Activated B cell treated with CpG ODN at 0.5 μM for 24 hours (primary cell): ENCODE results near the gene PVR. TPM values are rescaled to one million over a fixed set of nuclear protein-coding genes. Genes with fewer than 3 reads are reported as not detected.

Experiments used
- ATAC-seq: fragments of 200-7000 bp; cut with Tn5 transposase; one replicate; pipeline ENCODE4 v1.10.0; 2021; ENCODE audit warnings: low read depth, mild to moderate bottlenecking, moderate library complexity
- CTCF ChIA-PET: fragments of 350-600 bp; sonication (Branson Sonifier 250); formaldehyde crosslinking; loops from one replicate; lab custom pipeline; 2021; ENCODE audit warnings: antibody characterized with exemption; lab: Charles Lee
- POLR2A ChIA-PET: fragments of 350-600 bp; sonication (Branson Sonifier 250); formaldehyde crosslinking; loops from one replicate; lab custom pipeline; 2021; ENCODE audit warnings: antibody characterized with exemption; lab: Charles Lee
- DNase-seq: peaks from one replicate; pipeline ENCODE4 v3.0.0; 2022
- H3K27ac Mint-ChIP-seq: one replicate; pipeline ENCODE4 v1.8.0; 2020; ENCODE audit warnings: mixed read lengths
- H3K27me3 Mint-ChIP-seq: one replicate; pipeline ENCODE4 v1.8.0; 2021; ENCODE audit warnings: mixed read lengths
- H3K36me3 Mint-ChIP-seq: one replicate; pipeline ENCODE4 v1.8.0; 2021; ENCODE audit warnings: low read depth, mixed read lengths
- H3K4me1 Mint-ChIP-seq: one replicate; pipeline ENCODE4 v1.8.0; 2021; ENCODE audit warnings: mixed read lengths
- H3K4me3 Mint-ChIP-seq: one replicate; pipeline ENCODE4 v1.8.0; 2020; ENCODE audit warnings: mild to moderate bottlenecking, mixed read lengths
- H3K9me3 Mint-ChIP-seq: one replicate; pipeline ENCODE4 v1.8.0; 2020; ENCODE audit warnings: mixed read lengths
- CTCF ChIP-seq: fragments of 200-600 bp; IDR thresholded peaks from one replicate; pipeline ENCODE4 v1.8.0; 2022; ENCODE audit warnings: antibody characterized with exemption, mild to moderate bottlenecking
- intact Hi-C: fragments of 100-400 bp; cut with micrococcal nuclease; formaldehyde crosslinking; loops from one replicate; pipeline ENCODE4 v1.15.1; 2024
- total RNA-seq: library from RNA; stranded (reverse); gene quantifications from 2 replicates; pipeline ENCODE4 v1.2.3, GENCODE V29; 2022

Gene PVR
- total RNA-seq, 1 donor from 2014 or later, result not detected

- ATAC-seq, result no peak
- peaks cover 13% of the 10 kb centered on the region for H3K9me3 Mint-ChIP-seq
- no peak for DNase-seq
- H3K27me3 Mint-ChIP-seq, result peaks cover 10% of the 10 kb centered on the region
- H3K36me3 Mint-ChIP-seq, result peaks cover 2% of the 10 kb centered on the region
- POLR2A ChIA-PET, result interaction anchor here (0.6 kb wide), 1 partner anchor 28 kb away, joined by 5 read pairs; no protein-coding TSS in a partner anchor
- CTCF ChIA-PET, result no interaction called here
- intact Hi-C loops, result no loop called here
- no peak overlapping the region for H3K27ac Mint-ChIP-seq
- H3K4me3 Mint-ChIP-seq, result no peak overlapping the region
- TF ChIP-seq CTCF, result no peak
- H3K4me1 Mint-ChIP-seq, result no peaks in the 10 kb centered on the region
These were observed 69.3 kb downstream of the PVR start for GRCh38 chr19:44712864-44713515.

Other genes starting within 250 kb of the PVR start
- 4.5 TPM in 2 replicates for gene ZNF285, start 242.3 kb upstream of the PVR start, total RNA-seq
- gene ZNF229, start 195.4 kb upstream of the PVR start, total RNA-seq, result 3.1 and 3.7 TPM in 2 replicates
- 11.6 and 14.4 TPM in 2 replicates for gene ZNF180, start 143.4 kb upstream of the PVR start, total RNA-seq
- gene CEACAM20, start 114.2 kb upstream of the PVR start, total RNA-seq, result not detected in 2 replicates
- not detected in 2 replicates for gene IGSF23, start 30.3 kb upstream of the PVR start, total RNA-seq
- gene CEACAM19, start 27.6 kb downstream of the PVR start, total RNA-seq, result not detected in 2 replicates
- gene CEACAM16, start 55.2 kb downstream of the PVR start, total RNA-seq, result not detected in 2 replicates
- 121 and 149 TPM in 2 replicates for gene BCL3, start 104.8 kb downstream of the PVR start, total RNA-seq
- not detected in 2 replicates for gene CBLC, start 134.0 kb downstream of the PVR start, total RNA-seq
- not detected in 2 replicates for gene BCAM, start 165.2 kb downstream of the PVR start, total RNA-seq
- gene NECTIN2, start 202.4 kb downstream of the PVR start, total RNA-seq, result 0.17 and 0.35 TPM in 2 replicates
- gene TOMM40, start 247.3 kb downstream of the PVR start, total RNA-seq, result 80.6 and 81.7 TPM in 2 replicates